Natural killer cell treated with Interleukin-12 subunit alpha and Interleukin-12 subunit beta and Interleukin-15 and Interleukin-18, amount 100 ng/mL, for 72 hours (primary cell): Measurements from ENCODE around the gene ZNF529. TPM values are rescaled to one million over a fixed set of nuclear protein-coding genes. Genes with fewer than 3 reads are reported as not detected.

Experiments used
- ATAC-seq, 2 donors: fragments of 150-1000 bp; cut with Tn5 transposase in 1 of 2; sonication (Bioruptor Pico), chemical (Tn5 transposase) in 1 of 2; 2 replicates each; pipeline ENCODE4 v1.10.0; 2021
- DNase-seq: peaks from one replicate; pipeline ENCODE4 v3.0.0; 2022; ENCODE audit warnings: low spot score
- H3K27ac Mint-ChIP-seq, 2 donors: 1 replicate in 1 of 2; 2 replicates in 1 of 2; pipeline ENCODE4 v1.8.0; 2022; ENCODE audit warnings: mixed read lengths in 2 of 2, mild to moderate bottlenecking in 1 of 2, moderate library complexity in 1 of 2
- H3K27me3 Mint-ChIP-seq, 2 donors: 1 replicate in 1 of 2; 2 replicates in 1 of 2; pipeline ENCODE4 v1.8.0; 2022; ENCODE audit warnings: mixed read lengths in 2 of 2
- H3K36me3 Mint-ChIP-seq: one replicate; pipeline ENCODE4 v1.8.0; 2022; ENCODE audit warnings: mixed read lengths
- H3K4me1 Mint-ChIP-seq, 2 donors: 1 replicate in 1 of 2; 2 replicates in 1 of 2; pipeline ENCODE4 v1.8.0; 2022; ENCODE audit warnings: low read depth in 2 of 2, mixed read lengths in 2 of 2, mild to moderate bottlenecking in 1 of 2
- H3K4me3 Mint-ChIP-seq: one replicate; pipeline ENCODE4 v1.8.0; 2022; ENCODE audit warnings: mixed read lengths
- H3K9me3 Mint-ChIP-seq: 2 replicates; pipeline ENCODE4 v1.8.0; 2022; ENCODE audit warnings: mixed read lengths
- total RNA-seq, 2 donors: library from RNA; stranded (reverse); gene quantifications; one replicate each; pipeline ENCODE4 v1.2.3, GENCODE V29; 2022

The ZNF529 gene
- total RNA-seq, 2 donors from 2014 or later: 11.0 to 14.6 TPM

- no peak overlapping the region for H3K4me3 Mint-ChIP-seq
- no peaks in the 10 kb centered on the region for H3K27me3 Mint-ChIP-seq
- ATAC-seq: no peak
- peaks cover 85% of the 10 kb centered on the region for H3K36me3 Mint-ChIP-seq
- no peaks in the 10 kb centered on the region for H3K4me1 Mint-ChIP-seq
- H3K27ac Mint-ChIP-seq: no peak overlapping the region
- H3K9me3 Mint-ChIP-seq: peaks cover 37% of the 10 kb centered on the region
- DNase-seq: no peak
Measured at GRCh38 chr19:36547001-36547732, 25.9 kb downstream of the ZNF529 start.

- peak; percentile 56 to 57 for ATAC-seq
- Mint-ChIP-seq H3K27me3 (no peaks in the 10 kb centered on the region), H3K4me1 (peaks cover 18 to 22% of the 10 kb centered on the region in 2 donors), H3K9me3 (peaks cover 11% of the 10 kb centered on the region), H3K36me3 (peaks cover 20% of the 10 kb centered on the region), H3K4me3 (peak overlapping the region; percentile 95), H3K27ac (peak overlapping the region; percentile 87 to 90)
- peak; percentile 69 for DNase-seq
Measured at GRCh38 chr19:36528921-36529518, 44.1 kb downstream of the ZNF529 start.

GRCh38 chr19:36528194-36528920 is 44.7 kb downstream of the ZNF529 start, which contains the start of gene ZNF260:
TSS of gene ZNF260 (minus strand) at chr19:36528271. CDS start at chr19:36515238, 13,033 bp downstream.
- Mint-ChIP-seq H3K27me3 (no peaks in the 10 kb centered on the region), H3K27ac (peak within 1 kb of the TSS; percentile 87 to 90), H3K36me3 (peaks cover 25% of the 10 kb centered on the region), H3K4me3 (peak within 1 kb of the TSS; percentile 95), H3K9me3 (peaks cover 11% of the 10 kb centered on the region), H3K4me1 (peaks cover 18 to 22% of the 10 kb centered on the region in 2 donors)
- DNase-seq: peak; percentile 95
- peak; percentile 93 to 94 for ATAC-seq

- ATAC-seq: no peak
- H3K36me3 Mint-ChIP-seq: peaks cover 30% of the 10 kb centered on the region
Measured at GRCh38 chr19:36527873-36528193, 45.3 kb downstream of the ZNF529 start.

DNA sequence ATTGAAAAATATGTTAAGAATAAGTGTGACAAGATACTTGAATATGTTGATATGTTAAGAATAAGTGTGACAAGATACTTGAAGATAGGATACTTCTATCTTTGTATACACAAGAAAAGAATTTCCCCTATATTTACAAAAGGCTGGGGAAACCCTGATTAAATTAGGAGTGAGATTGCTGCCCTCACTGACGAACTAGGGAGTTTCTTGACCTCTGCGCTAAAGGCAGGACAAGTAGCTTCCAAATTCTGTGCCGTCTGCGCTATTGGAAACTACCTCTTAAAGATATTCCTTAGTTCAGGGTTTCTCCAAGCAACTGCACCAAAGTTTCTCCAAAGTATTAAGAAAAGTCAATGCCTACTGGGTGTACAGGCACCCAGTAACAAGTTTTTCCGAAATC is 45.8 kb downstream of the ZNF529 start:
- Mint-ChIP-seq H3K4me1 (peaks cover 22 to 23% of the 10 kb centered on the region in 2 donors), H3K4me3 (peak overlapping the region; percentile 95), H3K27me3 (no peaks in the 10 kb centered on the region), H3K27ac (peak overlapping the region; percentile 87 to 90), H3K9me3 (peaks cover 16% of the 10 kb centered on the region), H3K36me3 (peaks cover 34% of the 10 kb centered on the region)
- ATAC-seq: no peak
- no peak for DNase-seq

More at GRCh38 chr19:36527873-36528193, 45.3 kb downstream of the ZNF529 start:
- H3K4me3 Mint-ChIP-seq: peak overlapping the region; percentile 95
- H3K9me3 Mint-ChIP-seq: peaks cover 14% of the 10 kb centered on the region
- no peaks in the 10 kb centered on the region for H3K27me3 Mint-ChIP-seq
- H3K4me1 Mint-ChIP-seq: peaks cover 22% of the 10 kb centered on the region in 2 donors
- peak overlapping the region; percentile 87 to 90 for H3K27ac Mint-ChIP-seq
- DNase-seq: no peak

DNA sequence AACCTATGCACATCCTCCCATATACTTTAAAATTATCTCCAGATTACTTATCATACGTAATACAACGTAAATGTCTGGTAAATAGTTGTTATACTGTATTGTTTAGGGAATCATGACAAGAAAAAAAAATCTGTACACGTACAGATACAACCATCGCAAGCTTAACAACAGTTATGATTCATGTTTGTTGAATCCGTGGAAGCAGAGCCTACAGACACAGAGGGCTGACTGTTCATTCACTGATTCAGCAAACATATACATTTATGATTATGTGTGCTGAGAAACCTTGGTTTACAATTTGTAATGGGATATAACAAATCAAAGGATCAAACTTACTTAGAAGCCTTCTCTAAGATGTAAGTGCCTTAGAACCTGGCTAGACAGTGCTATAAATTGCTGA is 46.5 kb downstream of the ZNF529 start:
- ATAC-seq: no peak
- H3K9me3 Mint-ChIP-seq: peaks cover 16% of the 10 kb centered on the region
- H3K36me3 Mint-ChIP-seq: peaks cover 34% of the 10 kb centered on the region
- no peak for DNase-seq
- H3K27me3 Mint-ChIP-seq: no peaks in the 10 kb centered on the region
- H3K4me3 Mint-ChIP-seq: peak overlapping the region; percentile 95
- H3K4me1 Mint-ChIP-seq: peaks cover 22 to 23% of the 10 kb centered on the region in 2 donors
- H3K27ac Mint-ChIP-seq: peak overlapping the region in 1 of 2 donors; percentile 87

DNA sequence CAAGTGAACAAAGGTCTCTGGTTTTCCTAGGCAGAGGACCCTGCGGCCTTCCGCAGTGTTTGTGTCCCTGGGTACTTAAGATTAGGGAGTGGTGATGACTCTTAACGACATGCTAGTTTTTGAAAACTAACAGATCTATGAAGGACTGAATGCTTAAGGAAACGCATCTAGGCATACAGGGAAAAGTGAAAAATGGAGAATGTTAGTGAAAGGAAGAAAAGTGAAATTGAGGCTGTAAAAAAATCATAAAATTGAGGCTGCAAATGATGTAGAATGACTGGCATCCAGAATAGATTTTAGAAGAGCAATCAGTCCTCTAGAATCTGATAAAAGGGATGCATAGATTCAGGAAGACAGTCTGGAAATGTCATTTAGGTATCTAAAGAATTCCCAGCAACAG is 48.5 kb downstream of the ZNF529 start:
- Mint-ChIP-seq H3K4me3 (no peak overlapping the region), H3K27ac (no peak overlapping the region), H3K9me3 (peaks cover 16% of the 10 kb centered on the region), H3K4me1 (peaks cover 22 to 23% of the 10 kb centered on the region in 2 donors), H3K36me3 (peaks cover 48% of the 10 kb centered on the region), H3K27me3 (no peaks in the 10 kb centered on the region)
- ATAC-seq: no peak
- no peak for DNase-seq

DNA sequence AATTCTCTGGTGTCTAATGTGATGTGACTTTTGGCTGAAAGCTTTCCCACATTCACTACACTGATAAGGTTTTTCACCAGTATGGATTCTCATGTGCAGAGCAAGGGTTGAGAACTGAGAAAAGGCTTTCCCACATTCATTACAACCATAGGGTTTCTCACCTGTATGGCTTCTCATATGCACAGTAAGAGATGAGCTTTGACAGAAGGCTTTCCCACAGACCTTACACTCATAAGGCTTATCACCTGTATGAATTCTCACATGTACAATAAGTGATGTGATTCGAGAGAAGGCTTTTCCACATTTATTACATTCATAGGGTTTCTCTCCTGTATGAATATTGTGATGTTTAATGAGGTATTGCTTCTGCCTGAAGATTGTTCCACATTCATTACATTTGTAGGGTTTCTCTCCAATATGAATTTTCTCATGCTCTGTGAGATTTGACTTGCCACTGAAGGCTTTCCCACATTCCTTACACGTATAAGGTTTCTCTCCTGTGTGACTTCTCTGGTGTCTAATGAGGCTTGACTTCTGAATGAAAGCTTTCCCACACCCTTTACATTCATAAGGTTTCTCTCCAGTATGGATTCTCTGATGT is 59.0 kb downstream of the ZNF529 start:
- ATAC-seq: no peak
- peaks cover 21% of the 10 kb centered on the region for H3K9me3 Mint-ChIP-seq

GRCh38 chr19:36508325-36508724 is 64.8 kb downstream of the ZNF529 start:
- no peak overlapping the region for H3K27ac Mint-ChIP-seq
- ATAC-seq: no peak

More for the DNA sequence above, 59.0 kb downstream of the ZNF529 start:
- Mint-ChIP-seq H3K4me1 (peaks cover 0 to 9% of the 10 kb centered on the region in 2 donors), H3K36me3 (peaks cover 66% of the 10 kb centered on the region), H3K27ac (no peak overlapping the region), H3K27me3 (no peaks in the 10 kb centered on the region), H3K4me3 (no peak overlapping the region)
- DNase-seq: no peak

DNA sequence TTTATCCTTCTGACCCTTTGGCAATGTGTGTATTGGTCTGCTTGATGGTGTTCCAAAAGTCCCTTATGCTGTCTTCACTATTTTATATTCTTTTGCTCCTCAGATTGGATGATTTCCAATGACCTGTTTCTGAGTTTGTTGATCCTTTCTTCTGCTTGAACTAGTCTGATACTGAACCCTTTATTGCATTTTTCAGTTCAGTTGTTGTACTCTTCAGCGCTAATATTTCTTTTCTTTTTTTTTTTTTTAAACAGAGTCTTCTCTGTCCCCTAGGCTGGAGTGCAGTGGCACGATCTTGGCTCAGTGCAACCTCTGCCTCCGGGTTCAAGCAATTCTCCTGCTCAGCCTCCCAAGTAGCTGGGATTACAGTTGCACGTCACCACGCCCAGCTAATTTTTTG is 71.1 kb downstream of the ZNF529 start:
- Mint-ChIP-seq H3K4me1 (no peaks in the 10 kb centered on the region), H3K27ac (no peak overlapping the region), H3K27me3 (no peaks in the 10 kb centered on the region), H3K4me3 (no peak overlapping the region), H3K36me3 (peaks cover 23% of the 10 kb centered on the region), H3K9me3 (peaks cover 14% of the 10 kb centered on the region)
- ATAC-seq (no peak), DNase-seq (no peak)

More at GRCh38 chr19:36508325-36508724, 64.8 kb downstream of the ZNF529 start:
- Mint-ChIP-seq H3K9me3 (peaks cover 5% of the 10 kb centered on the region), H3K4me3 (no peak overlapping the region), H3K36me3 (peaks cover 27% of the 10 kb centered on the region), H3K27me3 (no peaks in the 10 kb centered on the region), H3K4me1 (no peaks in the 10 kb centered on the region)
- no peak for DNase-seq

DNA sequence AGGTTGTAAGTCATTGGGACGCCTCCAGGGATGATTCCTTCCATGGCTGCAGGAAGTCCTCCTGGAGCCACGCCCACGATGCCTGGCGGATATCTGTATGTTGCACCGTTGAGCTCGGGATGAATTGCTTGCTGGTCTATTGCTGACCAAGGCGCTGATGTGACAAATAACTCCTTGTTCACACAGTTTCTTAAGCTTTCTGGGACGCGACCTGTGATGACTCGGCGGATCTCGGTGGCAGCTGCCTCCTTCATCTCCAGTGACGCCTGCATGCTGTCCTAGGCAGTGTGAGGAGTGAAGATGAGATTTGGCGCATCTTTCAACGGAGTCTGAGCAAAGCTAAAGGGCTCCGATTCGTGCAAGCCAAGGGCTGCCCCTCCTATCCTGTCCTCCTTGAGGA is 76.1 kb downstream of the ZNF529 start:
- H3K9me3 Mint-ChIP-seq: peaks cover 15% of the 10 kb centered on the region
- peaks cover 11% of the 10 kb centered on the region for H3K36me3 Mint-ChIP-seq
- no peaks in the 10 kb centered on the region for H3K27me3 Mint-ChIP-seq
- no peak overlapping the region for H3K4me3 Mint-ChIP-seq
- ATAC-seq (no peak), DNase-seq (no peak)
- H3K27ac Mint-ChIP-seq: no peak overlapping the region
- H3K4me1 Mint-ChIP-seq: no peaks in the 10 kb centered on the region
